HG03442 (cell line): ENCODE results near the gene ZNF564.
"Not testable (repeated sequence)": the region's sequence is repeated elsewhere in the genome, so short reads cannot be mapped to it uniquely, and the experiment has no call there.

Experiments
- ATAC-seq: cut with Tn5 transposase; IDR thresholded peaks from one replicate; pipeline ENCODE4 v1.9.1; 2021; ENCODE audit warnings: mild to moderate bottlenecking, moderate library complexity; ENCODE audit not compliant: unreplicated experiment

The ZNF564 gene

GRCh38 chr19:12497032-12497431, 54.2 kb downstream of the ZNF564 start:
- no peak for ATAC-seq

GRCh38 chr19:12496480-12496879, 54.8 kb downstream of the ZNF564 start:
- no peak for ATAC-seq

- peak; percentile 95 for ATAC-seq
These were observed 56.1 kb downstream of the ZNF564 start for GRCh38 chr19:12495002-12495802.

DNA sequence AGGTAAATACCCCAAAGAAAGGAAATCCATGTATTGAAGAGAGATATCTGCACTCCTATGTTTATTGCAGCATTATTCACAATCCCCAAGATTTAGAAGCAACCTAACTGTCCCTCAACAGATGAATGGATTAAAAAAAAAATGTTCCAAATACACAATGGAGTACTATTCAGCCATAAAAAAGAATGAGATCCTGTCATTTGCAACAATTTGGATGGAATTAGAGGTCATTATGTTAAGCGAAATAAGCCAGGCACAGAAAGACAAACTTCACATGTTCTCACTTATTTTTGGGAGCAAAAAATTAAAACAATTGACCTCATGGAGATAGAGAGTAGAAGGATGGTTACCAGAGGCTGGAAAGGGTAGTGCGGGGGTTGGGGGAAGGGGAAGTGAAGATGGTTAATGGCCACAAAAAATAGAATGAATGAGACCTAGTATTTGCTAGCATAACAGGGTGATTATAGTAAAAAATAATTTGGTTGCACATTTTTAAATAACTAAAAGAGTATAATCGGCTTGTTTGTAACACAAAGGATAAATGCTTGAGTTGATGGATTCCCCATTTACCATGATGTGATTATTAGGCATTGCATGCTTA, 56.9 kb downstream of the ZNF564 start:
- ATAC-seq = no peak

- not testable (repeated sequence) for ATAC-seq
These were observed 65.0 kb downstream of the ZNF564 start for GRCh38 chr19:12486265-12486783.

DNA sequence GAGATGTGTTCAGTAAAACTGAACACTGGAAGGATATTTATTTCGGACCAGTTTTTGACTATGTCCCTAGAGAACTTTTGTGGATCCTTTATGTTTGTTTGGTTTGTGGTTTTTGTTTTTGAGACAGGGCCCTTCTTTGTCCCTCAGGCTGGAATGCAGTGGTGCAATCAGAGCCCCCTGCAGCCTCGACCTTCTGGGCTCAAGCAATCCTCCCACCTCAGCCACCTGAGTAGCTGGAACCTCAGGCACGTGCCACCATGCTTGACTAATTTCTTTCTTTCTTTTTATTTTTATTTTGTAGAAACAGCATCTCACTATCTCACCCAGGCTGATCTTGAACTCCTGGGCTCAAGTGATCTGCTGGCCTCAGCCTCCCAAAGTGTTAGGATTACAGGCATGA, 65.7 kb downstream of the ZNF564 start:
- no peak for ATAC-seq

DNA sequence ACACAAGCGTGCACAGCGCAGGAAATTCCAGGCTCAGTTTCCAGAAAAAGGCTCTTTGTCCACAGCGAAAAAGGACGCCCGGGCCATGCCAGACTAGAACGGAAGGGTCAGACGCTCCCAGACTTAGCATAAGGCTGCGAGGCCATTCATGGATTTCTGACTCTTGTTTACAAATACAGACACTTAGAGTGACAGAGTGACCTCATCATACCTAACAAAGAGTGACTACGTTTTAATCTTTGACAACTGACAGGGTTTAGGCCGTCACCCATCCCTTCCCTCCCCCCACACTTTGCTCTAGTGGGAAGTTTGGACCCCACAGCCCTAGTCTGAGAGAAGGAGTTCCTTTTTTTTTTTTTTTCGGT, 66.2 kb downstream of the ZNF564 start:
- peak; percentile 4 for ATAC-seq

GRCh38 chr19:12484371-12485051, 66.8 kb downstream of the ZNF564 start, which contains the start of gene ZNF709:
TSS of gene ZNF709 (minus strand) at chr19:12484816. CDS start at chr19:12484657, 159 bp downstream.
- ATAC-seq = peak; percentile 84

DNA sequence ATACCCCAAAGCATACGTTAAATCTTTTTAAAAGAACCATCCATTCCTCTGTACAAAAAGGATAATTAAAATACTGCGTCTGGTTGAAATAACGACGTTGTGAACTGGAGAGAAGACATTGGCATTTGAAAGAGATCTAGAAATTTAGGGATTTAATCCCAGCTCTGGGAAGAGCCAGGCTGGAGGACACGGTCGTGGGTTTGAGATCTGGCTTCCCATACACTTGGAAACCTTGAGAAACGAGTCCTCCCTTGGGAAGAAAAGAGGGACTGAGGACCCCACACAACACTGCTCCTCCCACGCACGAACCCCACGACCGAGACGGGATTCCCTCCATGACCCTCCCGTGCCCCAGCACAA, 67.3 kb downstream of the ZNF564 start:
- no peak for ATAC-seq

DNA sequence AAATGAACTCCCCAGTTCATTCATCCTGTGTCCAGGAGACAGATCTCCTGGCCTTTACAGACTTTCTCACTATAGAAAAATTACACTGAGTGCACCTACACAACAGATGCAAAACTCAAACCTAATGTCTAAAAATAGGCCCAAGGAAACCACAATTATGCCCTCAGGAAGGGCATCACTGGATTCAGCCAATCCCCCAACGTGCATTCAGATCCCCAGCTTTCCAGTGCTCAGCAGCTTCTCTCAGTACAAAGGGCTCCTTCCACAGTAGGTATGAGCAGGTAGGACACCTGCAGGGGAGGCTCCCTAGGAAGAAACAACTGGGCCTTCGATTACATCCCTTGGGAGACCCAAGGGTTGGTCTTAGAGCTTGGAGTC, 68.8 kb downstream of the ZNF564 start:
- no peak for ATAC-seq

DNA sequence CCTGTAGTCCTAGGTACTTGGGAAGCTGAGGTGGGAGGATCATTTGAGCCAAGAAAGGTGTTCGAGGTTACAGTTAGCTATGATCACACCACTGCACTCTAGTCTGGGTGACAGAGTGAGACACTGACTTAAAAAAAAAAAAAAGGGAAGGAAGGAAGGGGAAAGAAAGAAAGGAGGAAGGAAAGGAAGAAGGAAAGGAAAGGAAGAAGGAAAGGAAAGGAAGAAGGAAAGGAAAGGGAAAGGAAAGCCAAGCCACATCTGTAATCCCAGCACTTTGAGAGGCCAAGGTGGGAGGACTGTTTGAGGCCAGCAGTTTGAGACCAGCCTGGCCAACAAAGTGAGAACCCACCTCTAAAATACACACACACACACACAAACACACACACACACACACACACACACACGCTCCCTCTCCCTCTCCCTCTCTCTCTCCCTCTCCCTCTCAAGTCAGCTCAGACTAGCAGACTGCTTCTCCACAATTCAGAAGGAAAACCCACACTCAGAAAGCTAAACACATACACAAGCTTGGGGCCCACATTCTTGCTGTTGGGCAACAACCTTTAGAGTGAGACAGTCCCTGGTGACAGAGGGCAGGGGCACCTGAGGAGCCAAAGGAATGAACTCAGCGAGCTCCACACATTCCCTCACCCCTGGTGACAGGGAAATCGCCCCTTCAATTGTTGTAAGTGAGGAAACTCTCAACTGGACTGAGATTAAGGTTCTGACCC, 69.3 kb downstream of the ZNF564 start:
- no peak for ATAC-seq

- ATAC-seq = no peak
These were observed 72.9 kb downstream of the ZNF564 start for GRCh38 chr19:12478234-12478941.
